ENCODE measurements around the gene EGFL6.

- TF ChIP-seq POLR2AphosphoS5 (IDR thresholded peaks at IDR 0.05; ENCODE audit: borderline replicate concordance, low read depth, low read length) (no peak), EZH2 (IDR thresholded peaks at IDR 0.05) (no peak), FOXP2 (optimal IDR thresholded peaks at IDR 0.05; ENCODE audit: control extremely low read depth, extremely low read length, insufficient read depth) (no peak)
These were observed 82.9 kb downstream of the EGFL6 start for GRCh38 chrX:13652287-13652793.

Data from SK-N-MC (cell line).